K562 (cell line): Measurements from ENCODE around the gene AP3S2. TPM values are rescaled to one million over a fixed set of nuclear protein-coding genes. Genes with fewer than 3 reads are reported as not detected.

Source experiments
- FIP1L1 ChIP-seq: fragments of 200-400 bp; formaldehyde crosslinking; IDR thresholded peaks from 2 replicates; pipeline ENCODE4 v1.6.1; 2018; ENCODE audit warnings: mild to moderate bottlenecking, low read depth, low read length; ENCODE audit not compliant: poor library complexity, severe bottlenecking
- GTF2A2 ChIP-seq: IDR thresholded peaks from 2 replicates; pipeline ENCODE4 v1.6.1; 2016; ENCODE audit warnings: mild to moderate bottlenecking, missing genetic modification characterization, missing compliant biosample characterization
- HDAC1 ChIP-seq, 2 experiments: fragments of 450-650 bp; IDR thresholded peaks; 2 replicates each; pipeline ENCODE4 v1.6.1; 2016 to 2017; ENCODE audit warnings: inconsistent platforms in 1 of 2, mild to moderate bottlenecking in 1 of 2, moderate library complexity in 1 of 2
- HDAC3 ChIP-seq: fragments of 450-650 bp; IDR thresholded peaks from 2 replicates; pipeline ENCODE4 v1.6.1; 2018; ENCODE audit warnings: borderline replicate concordance, mild to moderate bottlenecking, moderate library complexity; ENCODE audit not compliant: partially characterized antibody
- KDM2B ChIP-seq: fragments of 250-450 bp; sonication (Bioruptor Pico); IDR thresholded peaks from 2 replicates; pipeline ENCODE4 v1.8.0; 2021; ENCODE audit warnings: mild to moderate bottlenecking, moderate library complexity
- KDM4B ChIP-seq, 2 experiments: fragments of 450-650 bp in 1 of 2; sonication (generic) in 1 of 2; IDR thresholded peaks; 2 replicates each; pipeline ENCODE4 v1.6.1; 2016 to 2017; ENCODE audit warnings: borderline replicate concordance in 2 of 2, antibody characterized with exemption in 1 of 2, low read depth in 1 of 2, mild to moderate bottlenecking in 1 of 2
- MTF1 ChIP-seq: fragments of 250-450 bp; sonication (Bioruptor Pico); IDR thresholded peaks from 2 replicates; pipeline ENCODE4 v1.9.0; 2021; ENCODE audit warnings: moderate library complexity, mild to moderate bottlenecking, inconsistent platforms, borderline replicate concordance
- NFYB ChIP-seq: IDR thresholded peaks from 2 replicates; pipeline ENCODE4 v1.6.1; 2011; ENCODE audit warnings: mild to moderate bottlenecking, moderate library complexity; ENCODE audit not compliant: insufficient read length; ENCODE audit errors: extremely low read depth
- POLR2G ChIP-seq: fragments of 200-400 bp; formaldehyde crosslinking; IDR thresholded peaks from 2 replicates; pipeline ENCODE4 v1.6.1; 2017; ENCODE audit warnings: low read depth, mild to moderate bottlenecking, antibody characterized with exemption, low read length, moderate library complexity
- RBM34 ChIP-seq: fragments of 200-400 bp; formaldehyde crosslinking; IDR thresholded peaks from 2 replicates; pipeline ENCODE4 v1.6.1; 2018; ENCODE audit warnings: low read length, borderline replicate concordance; ENCODE audit not compliant: insufficient read depth
- SAFB2 ChIP-seq: fragments of 200-400 bp; formaldehyde crosslinking; IDR thresholded peaks from 2 replicates; pipeline ENCODE4 v1.6.1; 2018; ENCODE audit warnings: borderline replicate concordance, low read length, low read depth, moderate library complexity; ENCODE audit not compliant: severe bottlenecking
- TCF3 ChIP-seq: sonication (generic); formaldehyde crosslinking; IDR thresholded peaks from 2 replicates; pipeline ENCODE4 v1.4.0; 2020; ENCODE audit warnings: mild to moderate bottlenecking, missing genetic modification reagents
- ZFP1 ChIP-seq: fragments of 450-650 bp; formaldehyde crosslinking; IDR thresholded peaks from 2 replicates; pipeline ENCODE4 v1.4.0; 2020; ENCODE audit warnings: mild to moderate bottlenecking, mixed read lengths
- ZNF274 ChIP-seq: IDR thresholded peaks from 2 replicates; pipeline ENCODE4 v1.6.1; 2011; ENCODE audit warnings: low read depth, mild to moderate bottlenecking, low read length, moderate library complexity, borderline replicate concordance
- ZNF551 ChIP-seq: fragments of 250-450 bp; sonication (Bioruptor Pico); IDR thresholded peaks from 2 replicates; pipeline ENCODE4 v1.5.0; 2021; ENCODE audit warnings: mild to moderate bottlenecking, moderate library complexity
- ZNF583 ChIP-seq: fragments of 250-450 bp; sonication (Bioruptor Pico); IDR thresholded peaks from 2 replicates; pipeline ENCODE4 v1.4.0; 2020
- ZNF699 ChIP-seq: fragments of 250-450 bp; sonication (Bioruptor Pico); IDR thresholded peaks from 2 replicates; pipeline ENCODE4 v1.8.0; 2021; ENCODE audit warnings: mild to moderate bottlenecking, moderate library complexity; ENCODE audit not compliant: insufficient replicate concordance
- polyA plus RNA-seq, 8 experiments: library from polyadenylated mRNA; depleted of rRNA in 4 of 8; stranded (reverse) in 5 of 8; unstranded in 3 of 8; fragments of >200 nt; fragmentation: Nextera tagmentation in 2 of 8; fragmentation: Illumina TruSeq in 1 of 8; extraction: Ambion mirVana in 2 of 8; extraction: Trizol in 1 of 8; gene quantifications; 2 replicates each; pipeline versions ENCODE4 v1.2.1 to v1.2.3, GENCODE V29; 2011 to 2014; ENCODE audit warnings: inconsistent platforms in 1 of 8, missing spikeins in 1 of 8
- total RNA-seq, 7 experiments: library from RNA; depleted of rRNA in 6 of 7; stranded (reverse); fragments of >200 nt in 6 of 7; fragmentation: Illumina TruSeq in 2 of 7; extraction: Trizol in 2 of 7; gene quantifications; 2 replicates each; pipeline versions ENCODE4 v1.2.1 to v1.2.3, GENCODE V29; 2011 to 2021; ENCODE audit warnings: low replicate concordance in 1 of 7
- TF ChIP-seq, protein P1 (sequence below), 3 experiments: IDR thresholded peaks in 2 of 3; conservative IDR thresholded peaks in 1 of 3; 2 replicates each; pipeline ENCODE4 v1.5.1; 2011 to 2012; ENCODE audit warnings: low read length in 3 of 3, mild to moderate bottlenecking in 3 of 3, control low read depth in 2 of 3, improper control_type of control experiment in 1 of 3, inconsistent platforms in 1 of 3, low read depth in 1 of 3, mixed read lengths in 1 of 3, moderate library complexity in 1 of 3; ENCODE audit not compliant: insufficient read depth in 2 of 3
- TF ChIP-seq, protein P2 (sequence below): fragments of 250-450 bp; sonication (Bioruptor Pico); IDR thresholded peaks from 2 replicates; pipeline ENCODE4 v1.5.0; 2020; ENCODE audit warnings: mild to moderate bottlenecking, borderline replicate concordance
- TF ChIP-seq, protein P3 (sequence below): fragments of 250-450 bp; sonication (Bioruptor Pico); IDR thresholded peaks from 2 replicates; pipeline ENCODE4 v1.5.0; 2021; ENCODE audit warnings: mild to moderate bottlenecking, borderline replicate concordance

AP3S2 gene
- total and polyA plus RNA-seq, 9 of the 15 experiments (the other 6 are each of a cell fraction or from before 2014, with no cell fraction given): 16.4 to 54.1 (median 37.4) TPM

DNA sequence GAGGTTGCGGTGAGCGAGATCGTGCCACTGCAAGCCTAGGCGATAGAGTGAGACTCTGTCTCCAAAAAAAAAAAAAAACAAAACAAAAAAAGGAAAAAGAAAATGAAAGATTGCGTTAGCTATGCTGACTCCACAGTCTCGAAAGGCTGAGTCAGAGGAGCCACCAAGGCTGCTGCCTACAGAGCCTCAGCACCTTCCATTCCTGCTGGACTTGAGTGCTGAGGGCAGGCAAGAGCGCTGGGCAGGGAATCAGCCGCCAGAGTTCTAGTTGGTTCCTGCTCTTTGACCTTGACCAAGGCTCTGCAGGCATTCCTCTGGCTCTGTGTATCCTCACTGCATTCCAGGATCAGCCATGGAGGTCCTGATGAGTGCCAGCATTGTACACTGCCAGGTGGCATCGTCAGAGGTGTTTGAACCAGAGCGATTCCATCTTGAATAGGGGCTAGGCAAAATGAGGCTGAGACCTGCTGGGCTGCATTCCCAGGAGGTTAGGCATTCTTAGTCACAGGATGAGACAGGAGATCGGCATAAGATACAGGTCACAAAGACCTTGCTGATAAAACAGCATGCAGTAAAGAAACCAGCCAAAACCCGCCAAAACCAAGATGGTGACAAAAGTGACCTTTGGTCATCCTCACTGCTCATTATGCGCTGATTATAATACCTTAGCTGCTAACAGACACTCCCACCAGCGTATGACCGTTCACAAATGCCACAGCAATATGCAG is 111.7 kb downstream of the AP3S2 start (continued):
- TF ChIP-seq, protein P1, sequence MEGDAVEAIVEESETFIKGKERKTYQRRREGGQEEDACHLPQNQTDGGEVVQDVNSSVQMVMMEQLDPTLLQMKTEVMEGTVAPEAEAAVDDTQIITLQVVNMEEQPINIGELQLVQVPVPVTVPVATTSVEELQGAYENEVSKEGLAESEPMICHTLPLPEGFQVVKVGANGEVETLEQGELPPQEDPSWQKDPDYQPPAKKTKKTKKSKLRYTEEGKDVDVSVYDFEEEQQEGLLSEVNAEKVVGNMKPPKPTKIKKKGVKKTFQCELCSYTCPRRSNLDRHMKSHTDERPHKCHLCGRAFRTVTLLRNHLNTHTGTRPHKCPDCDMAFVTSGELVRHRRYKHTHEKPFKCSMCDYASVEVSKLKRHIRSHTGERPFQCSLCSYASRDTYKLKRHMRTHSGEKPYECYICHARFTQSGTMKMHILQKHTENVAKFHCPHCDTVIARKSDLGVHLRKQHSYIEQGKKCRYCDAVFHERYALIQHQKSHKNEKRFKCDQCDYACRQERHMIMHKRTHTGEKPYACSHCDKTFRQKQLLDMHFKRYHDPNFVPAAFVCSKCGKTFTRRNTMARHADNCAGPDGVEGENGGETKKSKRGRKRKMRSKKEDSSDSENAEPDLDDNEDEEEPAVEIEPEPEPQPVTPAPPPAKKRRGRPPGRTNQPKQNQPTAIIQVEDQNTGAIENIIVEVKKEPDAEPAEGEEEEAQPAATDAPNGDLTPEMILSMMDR (IDR thresholded peaks at IDR 0.05 in 2 of 3, conservative IDR thresholded peaks at IDR 0.05 in 1 of 3; ENCODE audit: insufficient read depth in 2 of 3, low read depth in 1 of 3, low read length in 3 of 3): no peak
- TF ChIP-seq ZNF274 (no peak), ZNF551 (peak; percentile 77; the same call in 1 of the 2 replicates), ZNF699 (CRISPR knock-in tag) (peak; percentile 77), ZFP1 (CRISPR knock-in tag) (peak; percentile 94), ZNF583 (CRISPR knock-in tag) (peak; percentile 99), HDAC3 (no peak), KDM4B (IDR thresholded peaks at IDR 0.05; ENCODE audit: borderline replicate concordance in 2 of 2, low read depth in 1 of 2) (no peak), KDM2B (no peak), NFYB (no peak), FIP1L1 (no peak), HDAC1 (IDR thresholded peaks at IDR 0.05) (no peak), GTF2A2 (tag) (peak; percentile 86), SAFB2 (no peak), MTF1 (peak; percentile 95), RBM34 (no peak), TCF3 (CRISPR knock-in tag) (no peak), POLR2G (no peak)
- TF ChIP-seq, protein P2, sequence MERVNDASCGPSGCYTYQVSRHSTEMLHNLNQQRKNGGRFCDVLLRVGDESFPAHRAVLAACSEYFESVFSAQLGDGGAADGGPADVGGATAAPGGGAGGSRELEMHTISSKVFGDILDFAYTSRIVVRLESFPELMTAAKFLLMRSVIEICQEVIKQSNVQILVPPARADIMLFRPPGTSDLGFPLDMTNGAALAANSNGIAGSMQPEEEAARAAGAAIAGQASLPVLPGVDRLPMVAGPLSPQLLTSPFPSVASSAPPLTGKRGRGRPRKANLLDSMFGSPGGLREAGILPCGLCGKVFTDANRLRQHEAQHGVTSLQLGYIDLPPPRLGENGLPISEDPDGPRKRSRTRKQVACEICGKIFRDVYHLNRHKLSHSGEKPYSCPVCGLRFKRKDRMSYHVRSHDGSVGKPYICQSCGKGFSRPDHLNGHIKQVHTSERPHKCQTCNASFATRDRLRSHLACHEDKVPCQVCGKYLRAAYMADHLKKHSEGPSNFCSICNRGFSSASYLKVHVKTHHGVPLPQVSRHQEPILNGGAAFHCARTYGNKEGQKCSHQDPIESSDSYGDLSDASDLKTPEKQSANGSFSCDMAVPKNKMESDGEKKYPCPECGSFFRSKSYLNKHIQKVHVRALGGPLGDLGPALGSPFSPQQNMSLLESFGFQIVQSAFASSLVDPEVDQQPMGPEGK (CRISPR knock-in tag): peak; percentile 91; the same call in 1 of the 2 replicates
- TF ChIP-seq, protein P3, sequence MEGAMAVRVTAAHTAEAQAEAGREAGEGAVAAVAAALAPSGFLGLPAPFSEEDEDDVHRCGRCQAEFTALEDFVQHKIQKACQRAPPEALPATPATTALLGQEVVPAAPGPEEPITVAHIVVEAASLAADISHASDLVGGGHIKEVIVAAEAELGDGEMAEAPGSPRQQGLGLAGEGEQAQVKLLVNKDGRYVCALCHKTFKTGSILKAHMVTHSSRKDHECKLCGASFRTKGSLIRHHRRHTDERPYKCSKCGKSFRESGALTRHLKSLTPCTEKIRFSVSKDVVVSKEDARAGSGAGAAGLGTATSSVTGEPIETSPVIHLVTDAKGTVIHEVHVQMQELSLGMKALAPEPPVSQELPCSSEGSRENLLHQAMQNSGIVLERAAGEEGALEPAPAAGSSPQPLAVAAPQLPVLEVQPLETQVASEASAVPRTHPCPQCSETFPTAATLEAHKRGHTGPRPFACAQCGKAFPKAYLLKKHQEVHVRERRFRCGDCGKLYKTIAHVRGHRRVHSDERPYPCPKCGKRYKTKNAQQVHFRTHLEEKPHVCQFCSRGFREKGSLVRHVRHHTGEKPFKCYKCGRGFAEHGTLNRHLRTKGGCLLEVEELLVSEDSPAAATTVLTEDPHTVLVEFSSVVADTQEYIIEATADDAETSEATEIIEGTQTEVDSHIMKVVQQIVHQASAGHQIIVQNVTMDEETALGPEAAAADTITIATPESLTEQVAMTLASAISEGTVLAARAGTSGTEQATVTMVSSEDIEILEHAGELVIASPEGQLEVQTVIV (CRISPR knock-in tag): peak; percentile 85
